ENCODE data around the gene GPX3. TPM values are rescaled to one million over a fixed set of nuclear protein-coding genes. Genes with fewer than 3 reads are reported as not detected.

Gene GPX3, protein sequence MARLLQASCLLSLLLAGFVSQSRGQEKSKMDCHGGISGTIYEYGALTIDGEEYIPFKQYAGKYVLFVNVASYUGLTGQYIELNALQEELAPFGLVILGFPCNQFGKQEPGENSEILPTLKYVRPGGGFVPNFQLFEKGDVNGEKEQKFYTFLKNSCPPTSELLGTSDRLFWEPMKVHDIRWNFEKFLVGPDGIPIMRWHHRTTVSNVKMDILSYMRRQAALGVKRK
- not detected for total RNA-seq

DNA sequence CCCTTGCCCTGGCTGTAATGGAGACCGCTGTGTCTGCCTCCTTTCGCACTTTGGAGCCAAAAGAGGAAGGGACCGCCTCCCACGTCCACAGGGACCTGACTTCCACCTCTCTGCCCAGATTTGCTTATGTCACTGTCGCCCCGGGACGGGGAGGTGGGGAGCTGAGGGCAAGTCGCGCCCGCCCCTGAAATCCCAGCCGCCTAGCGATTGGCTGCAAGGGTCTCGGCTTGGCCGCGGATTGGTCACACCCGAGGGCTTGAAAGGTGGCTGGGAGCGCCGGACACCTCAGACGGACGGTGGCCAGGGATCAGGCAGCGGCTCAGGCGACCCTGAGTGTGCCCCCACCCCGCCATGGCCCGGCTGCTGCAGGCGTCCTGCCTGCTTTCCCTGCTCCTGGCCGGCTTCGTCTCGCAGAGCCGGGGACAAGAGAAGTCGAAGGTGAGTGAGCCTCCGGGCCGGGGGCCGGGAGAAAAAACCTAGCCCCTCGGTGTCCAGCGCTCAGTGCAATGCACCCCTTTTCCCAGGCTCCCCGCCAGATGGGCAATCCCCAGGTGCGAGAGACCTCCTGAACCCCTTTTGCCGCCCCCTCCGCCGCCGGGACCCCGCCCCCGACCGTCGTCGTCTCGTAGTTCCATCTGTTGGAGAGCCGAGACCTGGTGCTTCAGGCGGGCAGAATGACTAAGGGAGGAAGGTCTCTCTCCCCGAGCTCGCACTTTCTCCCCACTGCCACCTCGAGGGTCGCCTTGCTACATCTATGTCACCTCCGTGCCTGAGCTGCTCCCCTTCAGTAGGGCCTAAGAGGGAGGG is at the start of gene GPX3:
TSS of gene GPX3 (plus strand) at position 288 of the 807 bp plus-strand sequence. CDS start at position 352, 64 bp downstream.
- Mint-ChIP-seq H3K4me1 (ENCODE audit: low read depth) (peaks cover 20% of the 10 kb centered on the region), H3K4me3 (no peak within 1 kb of the TSS)
- CTCF ChIA-PET = no interaction called here

DNA sequence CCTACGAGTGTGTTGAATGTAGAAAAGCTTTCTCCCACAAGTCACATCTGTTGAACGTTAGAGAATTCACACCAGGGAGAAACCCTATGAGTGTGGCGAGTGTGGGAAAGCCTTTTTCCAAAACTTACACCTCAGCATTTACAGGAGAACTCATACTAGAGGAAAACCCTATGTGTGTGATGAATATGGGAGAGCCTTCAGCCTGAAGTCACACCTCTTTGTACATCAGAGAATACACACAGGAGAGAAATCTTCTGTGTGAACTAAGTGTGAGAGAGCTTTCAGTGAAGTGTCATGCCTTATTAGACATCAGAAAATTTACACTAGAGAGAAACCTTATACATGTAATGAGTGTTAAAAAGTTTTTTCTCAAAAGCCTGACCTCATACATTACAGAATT is 41.8 kb upstream of the GPX3 start:
- DNase-seq (no peak), ATAC-seq (no peak)

More for the DNA sequence above, at the start of gene GPX3:
- POLR2A ChIA-PET = no interaction called here
- Mint-ChIP-seq H3K9me3 (ENCODE audit: insufficient read depth) (no peaks in the 10 kb centered on the region), H3K27me3 (ENCODE audit: low read depth) (peaks cover 11% of the 10 kb centered on the region), H3K36me3 (ENCODE audit: low read depth) (peaks cover 15% of the 10 kb centered on the region), H3K27ac (no peak within 1 kb of the TSS)
- DNase-seq (no peak), ATAC-seq (peak; percentile 50)

DNA sequence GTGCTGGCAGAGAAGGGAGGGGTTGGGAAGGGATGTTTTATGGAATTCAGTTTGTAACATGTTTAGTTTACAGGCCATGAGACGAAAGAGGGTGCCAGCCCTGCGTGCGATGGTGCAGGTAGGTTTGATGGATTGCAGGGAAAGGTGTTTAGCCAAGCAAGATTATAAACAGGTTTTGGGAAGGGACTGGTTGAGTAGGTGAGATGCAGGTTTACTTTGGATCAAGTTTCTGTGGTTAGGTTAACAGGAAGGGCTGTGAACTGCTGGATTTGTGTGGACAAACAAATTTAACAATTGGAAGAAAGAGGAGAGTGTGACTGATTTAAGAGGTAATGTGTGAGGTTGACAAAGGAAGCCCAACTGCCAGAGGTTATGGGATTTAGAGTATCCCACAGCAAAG is 32.6 kb upstream of the GPX3 start:
- Mint-ChIP-seq H3K4me3 (no peak overlapping the region), H3K27me3 (ENCODE audit: low read depth) (no peaks in the 10 kb centered on the region), H3K9me3 (ENCODE audit: insufficient read depth) (no peaks in the 10 kb centered on the region), H3K36me3 (ENCODE audit: low read depth) (peaks cover under 1% of the 10 kb centered on the region), H3K27ac (no peak overlapping the region), H3K4me1 (ENCODE audit: low read depth) (no peaks in the 10 kb centered on the region)
- ATAC-seq = no peak
- POLR2A ChIA-PET = no interaction called here
- CTCF ChIA-PET = no interaction called here
- no peak for DNase-seq

More for the DNA sequence above, 41.8 kb upstream of the GPX3 start:
- H3K4me1 Mint-ChIP-seq (ENCODE audit: low read depth) = no peaks in the 10 kb centered on the region
- H3K27me3 Mint-ChIP-seq (ENCODE audit: low read depth) = peaks cover 3% of the 10 kb centered on the region
- no peaks in the 10 kb centered on the region for H3K36me3 Mint-ChIP-seq (ENCODE audit: low read depth)
- ChIA-PET CTCF (no interaction called here), POLR2A (no interaction called here)
- H3K27ac Mint-ChIP-seq = no peak overlapping the region
- H3K9me3 Mint-ChIP-seq (ENCODE audit: insufficient read depth) = peaks cover 8% of the 10 kb centered on the region
- H3K4me3 Mint-ChIP-seq = no peak overlapping the region

DNA sequence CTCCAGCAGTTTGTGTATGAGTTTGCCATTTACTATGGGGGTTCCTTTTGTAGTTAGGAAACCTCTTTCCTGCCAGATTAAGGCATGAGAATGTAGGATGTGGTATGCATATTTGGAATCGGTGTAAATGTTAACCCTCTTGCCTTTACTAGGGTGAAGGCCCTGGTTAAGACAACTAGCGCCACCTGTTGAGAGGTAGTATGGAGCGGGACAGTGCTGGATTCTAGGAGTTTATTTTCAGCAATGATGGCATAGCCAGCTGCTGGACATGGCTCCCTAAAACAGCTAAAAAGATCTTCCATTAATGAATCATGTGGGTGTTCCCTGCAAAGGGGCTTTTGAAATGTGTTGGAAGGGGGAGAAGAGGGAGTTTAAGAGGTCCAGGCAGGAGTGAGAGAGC is 30.7 kb upstream of the GPX3 start:
- Mint-ChIP-seq H3K4me3 (no peak overlapping the region), H3K4me1 (ENCODE audit: low read depth) (no peaks in the 10 kb centered on the region), H3K36me3 (ENCODE audit: low read depth) (peaks cover 2% of the 10 kb centered on the region), H3K27ac (no peak overlapping the region), H3K9me3 (ENCODE audit: insufficient read depth) (no peaks in the 10 kb centered on the region), H3K27me3 (ENCODE audit: low read depth) (no peaks in the 10 kb centered on the region)
- no peak for DNase-seq
- POLR2A ChIA-PET = no interaction called here
- CTCF ChIA-PET = interaction anchor here (0.6 to 1.3 kb wide), 2 partner anchors 188 to 431 kb away, joined by 3 read pairs; no protein-coding TSS in a partner anchor
- no peak for ATAC-seq

DNA sequence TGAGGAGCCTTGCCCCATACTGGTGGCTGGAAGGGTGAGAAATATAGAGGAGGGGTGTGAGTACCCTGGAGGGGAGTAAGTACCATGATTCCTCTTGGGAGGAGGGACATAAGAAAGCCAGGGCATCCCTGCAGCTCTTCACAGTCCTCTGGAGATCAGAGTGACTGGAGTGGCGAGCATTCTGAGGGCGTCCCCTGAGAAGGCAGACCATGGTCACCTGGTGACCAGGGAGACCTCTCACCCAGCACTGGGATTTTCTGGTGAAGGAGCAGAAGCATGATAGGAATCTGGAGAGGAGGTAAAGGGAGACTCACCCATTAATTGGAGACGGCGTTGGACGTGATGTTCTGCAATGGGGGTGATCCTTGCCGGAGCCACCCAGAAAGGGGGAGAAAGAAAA is 27.7 kb upstream of the GPX3 start:
- H3K27ac Mint-ChIP-seq = no peak overlapping the region
- no peaks in the 10 kb centered on the region for H3K27me3 Mint-ChIP-seq (ENCODE audit: low read depth)
- peaks cover 2% of the 10 kb centered on the region for H3K36me3 Mint-ChIP-seq (ENCODE audit: low read depth)
- H3K4me3 Mint-ChIP-seq = no peak overlapping the region
- DNase-seq = no peak
- no peaks in the 10 kb centered on the region for H3K4me1 Mint-ChIP-seq (ENCODE audit: low read depth)
- ATAC-seq = no peak
- POLR2A ChIA-PET = no interaction called here
- CTCF ChIA-PET = no interaction called here
- peaks cover 13% of the 10 kb centered on the region for H3K9me3 Mint-ChIP-seq (ENCODE audit: insufficient read depth)

DNA sequence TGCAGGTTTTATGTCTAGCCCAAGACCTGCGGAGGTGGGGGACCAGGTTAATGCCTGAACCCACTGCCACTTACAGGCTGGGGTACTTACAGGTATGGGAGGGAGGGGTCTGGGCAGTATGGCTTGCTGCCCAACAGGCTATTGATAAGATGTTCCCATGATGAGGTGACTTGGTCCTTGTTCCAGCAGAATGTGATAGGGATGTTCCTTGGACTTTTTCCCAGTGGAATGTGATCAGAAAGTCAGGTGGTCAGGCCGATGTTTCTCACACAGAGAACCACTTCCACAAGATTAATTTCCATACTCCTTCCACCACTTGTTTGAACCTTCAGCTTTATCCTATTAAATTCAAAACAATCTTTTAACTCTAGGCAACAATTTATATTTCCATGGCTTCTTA is 27.0 kb upstream of the GPX3 start:
- no peaks in the 10 kb centered on the region for H3K27me3 Mint-ChIP-seq (ENCODE audit: low read depth)
- CTCF ChIA-PET = no interaction called here
- POLR2A ChIA-PET = no interaction called here
- ATAC-seq (no peak), DNase-seq (no peak)
- no peak overlapping the region for H3K4me3 Mint-ChIP-seq
- peaks cover 2% of the 10 kb centered on the region for H3K36me3 Mint-ChIP-seq (ENCODE audit: low read depth)
- no peaks in the 10 kb centered on the region for H3K4me1 Mint-ChIP-seq (ENCODE audit: low read depth)
- H3K27ac Mint-ChIP-seq = no peak overlapping the region
- peaks cover 14% of the 10 kb centered on the region for H3K9me3 Mint-ChIP-seq (ENCODE audit: insufficient read depth)

DNA sequence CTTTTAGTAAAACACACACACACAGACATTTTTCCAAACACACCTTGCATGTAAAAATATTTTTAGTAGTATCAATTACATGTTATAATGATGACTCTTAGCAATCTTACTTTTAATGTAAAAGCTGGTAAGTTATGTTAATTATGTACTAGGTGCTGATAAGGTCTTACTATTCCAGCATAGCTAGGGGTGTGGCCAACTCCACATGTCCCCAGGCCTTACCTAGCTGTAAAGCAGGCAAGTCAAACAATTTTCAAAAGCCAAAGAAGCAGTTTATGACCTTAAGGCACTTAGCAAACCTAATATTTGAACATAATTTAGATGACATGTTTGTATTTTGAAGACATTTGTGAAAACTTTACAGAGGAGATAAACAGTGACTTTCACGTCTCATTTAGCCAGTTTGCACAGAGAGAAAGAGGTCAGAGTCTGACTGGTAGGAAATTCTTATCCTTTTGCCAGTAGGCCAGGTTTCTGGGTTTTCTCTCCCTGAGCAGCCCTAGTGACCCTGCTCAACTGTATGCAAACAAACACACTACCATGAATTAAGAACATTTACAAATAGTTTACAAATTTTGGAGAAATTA is 26.5 kb upstream of the GPX3 start:
- Mint-ChIP-seq H3K4me3 (no peak overlapping the region), H3K9me3 (ENCODE audit: insufficient read depth) (peaks cover 14% of the 10 kb centered on the region), H3K4me1 (ENCODE audit: low read depth) (no peaks in the 10 kb centered on the region), H3K27ac (no peak overlapping the region), H3K36me3 (ENCODE audit: low read depth) (peaks cover 2% of the 10 kb centered on the region), H3K27me3 (ENCODE audit: low read depth) (no peaks in the 10 kb centered on the region)
- ChIA-PET POLR2A (no interaction called here), CTCF (no interaction called here)
- DNase-seq (no peak), ATAC-seq (no peak)

DNA sequence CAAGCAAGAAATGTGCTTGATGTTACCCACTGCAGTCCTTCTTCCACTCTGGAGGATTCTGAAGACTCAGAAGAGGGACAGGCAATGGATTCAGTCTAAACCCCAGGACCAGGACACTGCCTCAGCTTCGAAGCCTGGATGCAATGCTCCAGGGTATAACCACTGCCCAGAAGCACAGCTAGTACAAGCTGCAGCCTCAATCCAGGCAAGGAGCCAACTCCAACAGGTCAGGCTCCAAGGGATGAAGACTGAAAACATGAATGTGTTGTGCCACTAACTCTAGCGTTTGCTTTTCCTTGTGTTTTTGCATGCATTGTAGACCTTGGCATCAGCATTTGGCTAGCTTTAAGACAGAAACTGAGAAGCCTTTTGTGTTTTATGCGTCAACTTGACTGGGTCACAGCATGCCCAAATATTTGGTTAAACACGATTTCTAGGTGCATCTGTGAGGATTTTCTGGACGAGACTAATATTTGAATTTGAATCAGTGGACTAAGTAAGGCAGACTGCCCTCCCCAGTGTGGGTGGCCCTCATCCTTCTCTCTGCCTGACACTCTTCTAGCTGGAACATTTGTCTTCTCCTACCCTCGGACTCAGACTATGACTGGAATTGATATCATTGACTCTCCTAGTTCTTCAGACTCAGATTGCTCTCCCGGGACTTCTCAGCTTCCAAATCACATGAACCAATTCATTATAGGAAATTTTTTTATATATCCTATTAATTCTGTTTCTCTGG is 20.5 kb upstream of the GPX3 start:
- Mint-ChIP-seq H3K27me3 (ENCODE audit: low read depth) (peaks cover 6% of the 10 kb centered on the region), H3K4me3 (no peak overlapping the region), H3K27ac (no peak overlapping the region), H3K4me1 (ENCODE audit: low read depth) (no peaks in the 10 kb centered on the region), H3K9me3 (ENCODE audit: insufficient read depth) (peaks cover 14% of the 10 kb centered on the region), H3K36me3 (ENCODE audit: low read depth) (no peaks in the 10 kb centered on the region)
- POLR2A ChIA-PET = no interaction called here
- CTCF ChIA-PET = no interaction called here
- ATAC-seq (no peak), DNase-seq (no peak)

DNA sequence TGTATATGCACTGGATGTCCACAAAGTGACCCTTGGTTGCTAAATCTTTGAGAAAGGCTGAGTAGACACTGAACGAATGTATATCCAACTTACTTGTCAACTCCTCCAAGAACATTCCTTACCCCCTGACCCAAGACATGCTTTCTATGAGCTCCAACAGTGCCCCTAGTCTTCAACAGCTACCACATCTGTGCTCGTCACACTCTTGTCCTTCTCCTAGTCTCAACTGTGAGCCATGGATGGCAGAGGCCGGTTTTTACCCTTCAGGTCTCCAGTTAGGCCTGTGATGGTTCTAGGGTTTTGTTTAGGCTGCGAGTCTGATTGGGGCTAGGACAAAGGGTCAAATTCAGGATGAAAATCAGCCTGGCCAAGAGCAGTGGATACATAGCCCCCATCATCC is 19.0 kb upstream of the GPX3 start:
- peaks cover 3% of the 10 kb centered on the region for H3K9me3 Mint-ChIP-seq (ENCODE audit: insufficient read depth)
- no peaks in the 10 kb centered on the region for H3K4me1 Mint-ChIP-seq (ENCODE audit: low read depth)
- no peak overlapping the region for H3K27ac Mint-ChIP-seq
- no peaks in the 10 kb centered on the region for H3K36me3 Mint-ChIP-seq (ENCODE audit: low read depth)
- ChIA-PET POLR2A (no interaction called here), CTCF (no interaction called here)
- DNase-seq (no peak), ATAC-seq (no peak)
- peaks cover 6% of the 10 kb centered on the region for H3K27me3 Mint-ChIP-seq (ENCODE audit: low read depth)
- no peak overlapping the region for H3K4me3 Mint-ChIP-seq

DNA sequence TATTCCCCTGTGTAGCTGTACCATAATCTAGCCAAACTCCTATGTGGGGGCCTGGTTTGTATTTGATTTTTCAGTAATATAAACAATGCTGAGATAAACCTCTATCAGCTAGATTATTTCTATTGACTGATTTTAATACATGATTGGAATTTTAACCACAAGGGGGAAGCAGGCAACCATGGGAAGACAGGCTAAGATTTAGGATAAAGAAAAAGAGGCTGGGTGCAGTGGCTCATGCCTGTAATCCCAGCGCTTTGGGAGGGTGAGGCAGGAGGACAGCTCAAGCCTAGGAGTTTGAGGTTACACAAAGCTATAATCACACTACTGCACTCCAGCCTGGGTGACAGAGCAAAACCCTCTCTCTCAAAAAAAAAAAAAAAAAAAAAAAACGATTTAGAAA is 18.1 kb upstream of the GPX3 start:
- H3K4me3 Mint-ChIP-seq = no peak overlapping the region
- peaks cover 3% of the 10 kb centered on the region for H3K9me3 Mint-ChIP-seq (ENCODE audit: insufficient read depth)
- no peaks in the 10 kb centered on the region for H3K4me1 Mint-ChIP-seq (ENCODE audit: low read depth)
- ChIA-PET POLR2A (no interaction called here), CTCF (interaction anchor here (1.3 kb wide), 1 partner anchor 112 kb away, joined by 4 read pairs; no protein-coding TSS in a partner anchor)
- H3K27ac Mint-ChIP-seq = no peak overlapping the region
- peaks cover 6% of the 10 kb centered on the region for H3K27me3 Mint-ChIP-seq (ENCODE audit: low read depth)
- DNase-seq = no peak
- H3K36me3 Mint-ChIP-seq (ENCODE audit: low read depth) = no peaks in the 10 kb centered on the region
- no peak for ATAC-seq

DNA sequence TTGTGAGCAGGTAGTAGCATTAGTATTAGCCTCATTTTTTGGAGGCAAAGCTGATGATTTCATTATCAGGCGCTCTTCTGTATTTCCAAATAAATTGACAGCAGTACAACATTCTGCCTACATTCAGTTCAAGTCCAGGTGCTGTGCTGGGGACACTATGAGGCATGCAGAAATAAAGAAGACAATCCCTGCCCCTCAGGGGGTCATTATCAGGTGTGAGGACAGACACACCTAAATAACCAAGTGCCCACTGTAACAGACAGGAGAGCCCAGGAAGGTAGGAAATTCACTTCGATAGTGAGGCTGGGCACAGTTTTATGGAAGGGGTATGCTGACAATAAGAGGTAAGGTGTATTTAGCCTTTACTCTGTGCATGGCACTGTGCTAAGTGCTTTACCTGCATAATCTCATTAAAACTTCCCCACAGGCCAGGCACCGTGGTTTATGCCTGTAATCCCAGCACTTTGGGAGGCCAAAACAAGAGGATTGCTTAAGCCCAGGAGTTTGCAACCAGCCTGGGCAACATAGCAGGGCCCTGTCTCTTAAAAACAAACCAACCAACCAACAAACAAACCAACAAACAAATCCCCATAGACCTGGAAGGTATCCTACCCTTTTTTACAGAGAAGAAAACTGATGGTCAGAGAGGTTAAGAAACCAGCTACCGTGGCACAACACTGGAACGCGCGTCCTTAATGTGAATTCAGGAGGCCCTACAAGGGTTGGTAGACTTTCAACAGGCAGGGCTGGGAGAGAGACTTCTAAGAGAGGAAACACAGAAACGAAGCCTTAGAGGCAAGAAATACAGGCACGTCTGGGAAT is 17.5 kb upstream of the GPX3 start:
- Mint-ChIP-seq H3K27ac (no peak overlapping the region), H3K27me3 (ENCODE audit: low read depth) (peaks cover 6% of the 10 kb centered on the region), H3K36me3 (ENCODE audit: low read depth) (no peaks in the 10 kb centered on the region), H3K4me3 (no peak overlapping the region), H3K4me1 (ENCODE audit: low read depth) (no peaks in the 10 kb centered on the region), H3K9me3 (ENCODE audit: insufficient read depth) (no peaks in the 10 kb centered on the region)
- ATAC-seq (no peak), DNase-seq (no peak)
- CTCF ChIA-PET = interaction anchor here (1.3 kb wide), 1 partner anchor 112 kb away, joined by 4 read pairs; no protein-coding TSS in a partner anchor
- POLR2A ChIA-PET = no interaction called here

Data from activated CD8-positive, alpha-beta T cell treated with anti-CD3 and anti-CD28 coated beads, Interleukin-2, amount 10 ng/mL, durations not matched to agents 7 days and 5 days (primary cell).